Right lobe of liver (tissue), 4 donors: ENCODE results near the gene PRR5L.

Experiments
- POLR2A ChIP-seq: fragments of 450-650 bp; IDR thresholded peaks from one replicate; pipeline ENCODE4 v1.6.1; 2017; ENCODE audit warnings: antibody characterized with exemption, mild to moderate bottlenecking
- TF ChIP-seq, protein P1 (sequence below), 4 donors: fragments of 200-600 bp in 3 of 4; fragments of 450-650 bp in 1 of 4; IDR thresholded peaks; one replicate each; pipeline versions ENCODE4 v1.5.1 to v1.8.0; 2016 to 2022; ENCODE audit warnings: antibody characterized with exemption in 4 of 4, mild to moderate bottlenecking in 2 of 4
- donor health status: DM: no; HTN: no; CAD: no.
- donor health status: DM: no; HTN: no; CAD: no.
- donor health status: DM: no; HTN: yes; CAD: no.

DNA sequence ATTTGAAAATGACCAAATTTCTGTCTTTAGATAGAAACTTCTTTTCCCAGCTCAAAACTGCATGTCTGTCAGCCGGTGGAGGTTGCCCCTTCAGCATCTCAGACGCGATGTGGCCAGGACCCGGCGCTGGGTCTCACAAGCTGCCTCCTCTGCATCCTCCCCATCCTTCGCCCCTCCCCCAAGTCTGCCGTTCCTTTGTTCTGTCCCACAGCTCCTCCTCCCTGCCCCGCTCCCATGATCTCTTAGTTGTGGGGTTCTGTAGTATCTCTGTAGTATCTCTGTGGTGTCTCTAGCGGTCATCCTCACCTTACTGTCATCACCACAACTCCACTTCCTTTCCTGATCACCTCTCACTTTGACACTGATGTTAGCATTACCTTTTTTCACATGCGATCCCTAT, 164.1 kb downstream of the PRR5L start:
- TF ChIP-seq, protein P1, sequence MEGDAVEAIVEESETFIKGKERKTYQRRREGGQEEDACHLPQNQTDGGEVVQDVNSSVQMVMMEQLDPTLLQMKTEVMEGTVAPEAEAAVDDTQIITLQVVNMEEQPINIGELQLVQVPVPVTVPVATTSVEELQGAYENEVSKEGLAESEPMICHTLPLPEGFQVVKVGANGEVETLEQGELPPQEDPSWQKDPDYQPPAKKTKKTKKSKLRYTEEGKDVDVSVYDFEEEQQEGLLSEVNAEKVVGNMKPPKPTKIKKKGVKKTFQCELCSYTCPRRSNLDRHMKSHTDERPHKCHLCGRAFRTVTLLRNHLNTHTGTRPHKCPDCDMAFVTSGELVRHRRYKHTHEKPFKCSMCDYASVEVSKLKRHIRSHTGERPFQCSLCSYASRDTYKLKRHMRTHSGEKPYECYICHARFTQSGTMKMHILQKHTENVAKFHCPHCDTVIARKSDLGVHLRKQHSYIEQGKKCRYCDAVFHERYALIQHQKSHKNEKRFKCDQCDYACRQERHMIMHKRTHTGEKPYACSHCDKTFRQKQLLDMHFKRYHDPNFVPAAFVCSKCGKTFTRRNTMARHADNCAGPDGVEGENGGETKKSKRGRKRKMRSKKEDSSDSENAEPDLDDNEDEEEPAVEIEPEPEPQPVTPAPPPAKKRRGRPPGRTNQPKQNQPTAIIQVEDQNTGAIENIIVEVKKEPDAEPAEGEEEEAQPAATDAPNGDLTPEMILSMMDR (IDR thresholded peaks at IDR 0.05), result no peak
- TF ChIP-seq POLR2A, result no peak
